GM18517 (cell line): ENCODE data around the gene RPRD1B.
A peak's percentile ranks its signal among the peaks of the same experiment; 100 is the strongest.
"Not testable (repeated sequence)": the region's sequence is repeated elsewhere in the genome, so short reads cannot be mapped to it uniquely, and the experiment has no call there.

Experiments
- ATAC-seq: cut with Tn5 transposase; IDR thresholded peaks from one replicate; pipeline ENCODE4 v1.9.1; 2021; ENCODE audit warnings: mild to moderate bottlenecking, moderate library complexity; ENCODE audit not compliant: unreplicated experiment

The RPRD1B gene

GRCh38 chr20:38001173-38001875, 32.2 kb upstream of the RPRD1B start:
- no peak for ATAC-seq

GRCh38 chr20:38001981-38002380, 31.6 kb upstream of the RPRD1B start:
- ATAC-seq, result no peak

- ATAC-seq, result no peak
Observed at GRCh38 chr20:38002422-38002821, 31.1 kb upstream of the RPRD1B start.

- ATAC-seq, result no peak
Observed at GRCh38 chr20:38004416-38004815, 29.1 kb upstream of the RPRD1B start.

- ATAC-seq, result no peak
Observed at GRCh38 chr20:38005903-38006302, 27.6 kb upstream of the RPRD1B start.

GRCh38 chr20:38007526-38007925, 26.0 kb upstream of the RPRD1B start:
- ATAC-seq, result no peak

DNA sequence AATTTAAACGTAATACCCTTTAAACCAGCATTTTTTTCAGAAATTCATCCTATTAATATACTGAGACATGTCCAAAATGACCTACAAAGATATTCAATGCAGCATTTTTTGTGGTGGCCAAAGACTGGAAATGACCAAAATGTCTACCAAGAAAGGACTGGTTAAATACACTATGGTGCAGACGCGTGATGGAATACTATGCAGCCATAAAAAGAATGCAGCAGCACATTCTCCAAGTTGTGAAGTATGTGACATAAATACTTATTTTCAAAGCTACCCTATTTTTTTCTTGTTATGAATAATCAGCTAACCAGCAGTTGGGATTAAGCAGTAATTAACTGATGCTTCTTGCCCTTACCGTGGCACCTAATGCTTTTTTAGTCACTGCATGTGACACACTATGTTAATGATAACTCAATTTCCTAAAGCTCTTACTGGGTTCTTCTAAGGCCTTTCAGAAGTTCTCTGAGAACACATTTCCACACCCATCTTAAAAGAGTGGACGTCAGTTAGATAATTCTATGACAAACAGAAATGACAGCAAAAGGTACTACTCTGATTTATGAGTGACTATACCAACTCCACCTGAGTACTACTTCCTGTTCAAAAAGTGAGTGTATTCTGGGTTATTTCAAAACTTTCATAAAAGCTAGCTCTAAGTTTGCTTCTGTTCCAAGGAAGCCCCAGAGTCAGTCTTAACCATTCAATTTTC, 25.2 kb upstream of the RPRD1B start:
- no peak for ATAC-seq

GRCh38 chr20:38009416-38009815, 24.1 kb upstream of the RPRD1B start:
- ATAC-seq, result not testable (repeated sequence)

DNA sequence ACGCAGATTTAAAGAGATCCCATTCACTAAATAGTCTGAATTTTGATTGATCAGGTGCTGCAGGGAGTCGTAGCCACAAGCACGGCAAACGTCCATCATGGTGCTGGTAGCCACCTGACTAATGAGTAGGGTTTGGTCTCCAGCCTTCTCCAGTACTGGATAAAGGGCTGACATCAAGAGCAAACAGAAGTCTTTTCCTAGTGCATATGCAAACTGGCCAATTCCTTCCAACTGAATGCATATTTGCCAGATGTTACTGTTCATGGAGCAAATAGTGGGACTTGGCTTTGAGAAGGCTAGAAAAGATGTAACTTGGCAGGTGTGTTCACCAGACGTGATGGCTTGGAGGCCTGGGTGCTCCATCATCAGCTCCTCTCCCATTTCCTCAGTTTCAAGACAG, 21.9 kb upstream of the RPRD1B start:
- no peak for ATAC-seq

DNA sequence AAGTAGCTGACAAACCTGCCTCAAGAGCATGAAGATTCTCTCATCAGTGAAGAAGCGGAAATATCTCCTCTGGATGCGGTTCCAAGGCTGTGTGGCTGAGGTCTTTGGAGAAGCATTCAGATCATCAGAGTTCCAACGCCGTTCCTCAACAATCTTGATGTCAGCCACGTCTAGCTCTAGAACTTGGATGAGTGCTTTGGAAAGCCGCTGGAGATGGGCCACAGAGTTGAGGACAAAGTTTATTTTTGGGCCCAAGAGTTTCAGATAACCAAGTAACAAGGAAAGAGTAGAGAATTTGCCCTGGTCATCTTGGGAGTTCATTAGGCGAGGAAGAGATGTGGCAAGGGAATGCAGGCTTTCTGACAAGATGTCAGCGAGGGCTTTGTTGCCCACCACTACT, 21.2 kb upstream of the RPRD1B start:
- ATAC-seq, result no peak

DNA sequence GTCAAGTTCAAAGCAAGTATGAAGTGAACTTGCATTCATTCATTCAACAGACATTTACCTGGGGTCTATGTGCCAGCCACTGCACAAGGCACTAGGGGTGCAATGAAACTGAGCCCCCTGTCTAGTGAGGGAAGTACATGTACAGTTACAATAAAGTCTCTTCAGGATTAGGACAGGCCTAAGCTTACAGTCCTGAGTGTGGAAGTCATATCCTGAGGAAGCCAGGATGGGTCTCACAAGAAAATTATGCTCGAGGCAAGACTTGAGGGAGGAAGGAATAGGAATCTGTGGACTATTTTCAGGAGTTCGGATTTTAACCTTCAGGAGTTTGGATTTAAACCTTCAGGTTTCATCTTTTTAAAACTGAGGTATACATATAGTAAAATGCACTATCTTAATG, 19.7 kb upstream of the RPRD1B start:
- ATAC-seq, result no peak

- ATAC-seq, result no peak
Observed at GRCh38 chr20:38017959-38018358, 15.6 kb upstream of the RPRD1B start.

DNA sequence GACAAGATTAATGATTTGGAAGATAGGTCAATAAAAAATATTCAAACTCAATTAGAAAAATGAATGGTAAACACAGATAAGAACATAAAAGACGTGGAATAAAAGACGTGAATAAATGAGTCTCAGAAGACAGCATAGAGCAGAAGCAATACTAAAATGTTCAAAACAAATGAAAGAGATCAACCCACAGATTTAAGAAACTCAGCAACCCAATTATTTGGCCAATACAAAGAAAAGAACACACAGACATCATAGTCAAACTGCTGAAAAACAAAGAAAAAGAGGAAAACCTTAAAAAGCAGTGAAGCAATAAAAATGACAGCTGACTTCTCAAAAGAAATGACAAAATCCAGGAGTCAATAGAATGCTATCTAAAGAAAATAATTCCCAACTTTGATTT, 15.2 kb upstream of the RPRD1B start:
- no peak for ATAC-seq

DNA sequence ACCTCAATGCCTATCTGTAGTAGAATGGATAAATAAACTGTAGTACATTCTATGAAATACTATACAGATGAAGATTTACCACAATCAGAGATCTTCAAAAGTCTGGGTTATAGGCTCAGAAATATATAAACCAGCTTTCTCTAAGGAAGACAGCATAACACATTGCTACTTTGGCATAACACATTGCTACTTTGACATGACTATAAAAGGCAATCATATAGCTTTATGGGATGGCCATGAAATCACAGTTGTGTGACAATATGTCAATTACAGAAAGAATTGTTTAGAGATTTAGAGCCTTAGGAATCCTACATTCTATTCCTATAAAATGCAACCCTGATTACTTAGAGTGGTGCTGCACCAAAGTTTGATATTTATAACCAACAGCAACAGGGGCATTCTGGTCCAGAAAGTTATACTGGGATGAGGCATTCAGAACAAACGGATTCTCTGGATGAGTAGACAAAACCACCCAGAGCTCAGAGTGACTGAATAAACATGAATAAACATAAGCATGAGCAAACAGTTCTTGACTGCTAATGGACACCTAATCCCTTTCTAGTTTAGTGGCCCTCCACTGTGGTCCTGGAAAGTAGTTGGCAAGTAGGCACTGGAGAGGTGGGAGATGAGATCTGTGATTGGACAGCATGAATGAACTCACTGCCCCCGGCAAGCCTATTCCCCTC, 12.3 kb upstream of the RPRD1B start:
- no peak for ATAC-seq

DNA sequence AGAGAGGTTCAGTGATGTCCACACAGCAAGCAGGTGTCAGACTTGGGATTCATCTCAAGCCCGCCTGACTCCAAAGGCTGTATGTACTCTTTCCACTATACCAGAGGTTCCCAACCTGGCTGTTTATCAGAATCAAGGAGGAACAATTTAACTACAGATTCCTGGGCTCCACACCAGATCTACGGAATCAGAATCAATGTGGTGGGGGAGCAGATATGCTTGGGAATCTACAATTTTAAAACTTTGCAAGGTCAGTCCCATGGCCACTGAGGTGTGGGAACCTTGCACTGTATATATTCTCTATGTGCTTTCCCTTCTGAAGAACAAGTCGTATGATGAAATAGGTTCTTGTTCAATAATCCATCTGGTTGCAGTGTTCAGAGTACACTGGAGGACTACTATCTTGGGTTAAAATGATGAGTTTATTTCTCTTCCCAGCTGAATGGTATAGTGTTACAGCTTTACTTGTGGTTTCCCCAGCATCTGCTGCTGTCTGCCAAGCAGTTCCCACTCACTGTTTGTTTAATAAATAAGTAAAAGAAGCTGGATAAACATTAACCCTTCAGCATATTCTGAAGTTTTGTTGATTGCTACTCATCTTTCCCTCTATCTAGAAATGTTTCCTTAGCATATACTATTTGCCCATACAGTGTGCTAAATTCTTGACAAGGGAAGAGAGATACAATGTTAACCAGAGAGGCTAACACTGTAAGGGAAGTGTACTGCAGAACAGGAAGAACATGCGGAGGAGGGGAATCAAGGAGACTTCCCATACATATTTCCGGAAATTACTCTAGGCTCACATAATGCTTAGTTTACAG, 10.2 kb upstream of the RPRD1B start:
- ATAC-seq, result no peak

- no peak for ATAC-seq
Observed at GRCh38 chr20:38024496-38024895, 9.1 kb upstream of the RPRD1B start.

DNA sequence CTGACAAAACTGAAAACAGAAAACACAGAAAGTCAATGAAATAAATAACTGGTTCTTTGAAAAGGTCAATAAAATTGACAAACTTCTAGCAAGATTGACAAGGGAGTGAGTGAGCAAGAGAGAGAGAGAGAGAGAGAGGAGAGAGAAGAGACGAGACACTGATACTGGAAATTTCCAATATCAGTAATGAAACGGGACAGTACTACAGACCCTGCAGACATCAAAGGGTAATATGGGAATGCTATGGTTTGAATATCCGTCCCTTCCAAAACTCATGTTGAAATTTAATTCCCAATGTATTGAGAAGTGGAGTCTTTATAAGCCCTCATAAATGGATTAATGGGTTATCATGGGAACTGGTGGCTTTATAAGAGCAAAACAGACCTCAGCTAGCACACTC, 4.1 kb upstream of the RPRD1B start:
- no peak for ATAC-seq

DNA sequence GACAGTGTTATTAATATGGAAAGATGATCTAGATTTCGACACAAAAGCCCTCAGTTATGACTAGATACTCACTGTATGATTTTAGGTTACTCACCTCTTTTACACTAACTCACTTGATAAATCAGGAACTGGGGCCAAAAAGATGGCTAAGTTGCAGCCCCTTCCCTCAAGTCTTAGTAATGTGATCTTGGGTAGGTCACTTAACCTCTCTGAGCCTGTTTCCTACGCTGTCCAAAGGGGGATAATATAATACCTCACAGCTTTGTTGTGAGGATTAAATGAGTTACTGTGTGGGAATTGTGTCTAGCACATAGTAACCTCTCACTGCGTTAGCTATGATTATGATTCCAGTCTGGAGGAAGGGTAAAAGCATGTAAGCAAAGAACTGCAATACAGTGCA, 1.6 kb upstream of the RPRD1B start:
- ATAC-seq, result no peak

DNA sequence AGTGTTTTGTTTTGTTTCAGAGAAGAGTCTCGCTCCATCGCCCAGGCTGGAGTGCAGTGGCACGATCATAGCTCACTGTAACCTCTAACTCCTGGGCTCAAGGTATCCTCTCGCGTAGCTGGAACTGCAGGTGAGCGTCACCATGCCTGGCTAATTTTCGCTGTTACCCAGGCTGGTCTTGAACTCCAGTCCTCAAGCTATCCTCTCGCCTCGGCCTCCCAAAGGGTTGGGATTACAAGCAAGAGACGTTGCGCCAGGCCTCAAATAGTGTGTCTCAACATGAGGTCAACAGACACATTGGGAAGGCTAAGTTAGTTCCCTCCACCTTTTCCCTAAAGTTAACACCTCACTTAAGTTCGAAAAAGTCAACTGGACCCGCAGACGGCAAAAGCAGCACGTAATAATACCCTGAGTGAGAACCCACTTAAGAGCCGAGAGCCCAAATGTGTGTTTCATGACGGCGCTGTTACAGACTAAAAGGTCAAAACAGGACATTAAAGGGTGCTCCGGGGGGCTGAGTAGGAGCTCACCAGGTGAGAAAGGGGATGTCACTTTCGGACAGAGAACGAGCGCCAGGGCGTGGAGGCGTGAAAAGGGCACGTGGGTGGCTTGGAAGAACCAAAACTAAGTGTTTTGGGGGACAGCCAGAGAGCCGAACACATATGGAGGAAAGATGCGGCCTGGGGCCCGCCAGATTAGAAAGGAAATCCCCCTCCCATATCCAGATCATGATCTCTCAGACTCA, 789 bp upstream of the RPRD1B start:
- ATAC-seq, result peak; percentile 53

- no peak for ATAC-seq
Observed at GRCh38 chr20:38034108-38034649, 633 bp downstream of the RPRD1B start.
